GM19025 (cell line): ENCODE data around the gene WASHC2A.
"Not testable (repeated sequence)": the region's sequence is repeated elsewhere in the genome, so short reads cannot be mapped to it uniquely, and the experiment has no call there.

Experiments used
- ATAC-seq: cut with Tn5 transposase; IDR thresholded peaks from one replicate; pipeline ENCODE4 v1.9.1; 2021; ENCODE audit warnings: mild to moderate bottlenecking, low read depth, moderate library complexity; ENCODE audit not compliant: unreplicated experiment

WASHC2A gene

GRCh38 chr10:50143512-50144174, 75.9 kb downstream of the WASHC2A start:
- not testable (repeated sequence) for ATAC-seq

GRCh38 chr10:50145575-50145974, 77.8 kb downstream of the WASHC2A start:
- ATAC-seq: not testable (repeated sequence)

- ATAC-seq: no peak
These were observed 85.1 kb downstream of the WASHC2A start for GRCh38 chr10:50152792-50153272.

GRCh38 chr10:50157868-50158267, 90.1 kb downstream of the WASHC2A start:
- not testable (repeated sequence) for ATAC-seq

GRCh38 chr10:50159856-50160255, 92.1 kb downstream of the WASHC2A start:
- ATAC-seq: not testable (repeated sequence)

GRCh38 chr10:50165038-50165437, 97.3 kb downstream of the WASHC2A start:
- not testable (repeated sequence) for ATAC-seq

- not testable (repeated sequence) for ATAC-seq
These were observed 100.1 kb downstream of the WASHC2A start for GRCh38 chr10:50167833-50168232.

- ATAC-seq: not testable (repeated sequence)
These were observed 101.8 kb downstream of the WASHC2A start for GRCh38 chr10:50169506-50169905.

- ATAC-seq: not testable (repeated sequence)
These were observed 107.2 kb downstream of the WASHC2A start for GRCh38 chr10:50174788-50175525.
